ENCODE data around the gene PNLIP.

The PNLIP gene

DNA sequence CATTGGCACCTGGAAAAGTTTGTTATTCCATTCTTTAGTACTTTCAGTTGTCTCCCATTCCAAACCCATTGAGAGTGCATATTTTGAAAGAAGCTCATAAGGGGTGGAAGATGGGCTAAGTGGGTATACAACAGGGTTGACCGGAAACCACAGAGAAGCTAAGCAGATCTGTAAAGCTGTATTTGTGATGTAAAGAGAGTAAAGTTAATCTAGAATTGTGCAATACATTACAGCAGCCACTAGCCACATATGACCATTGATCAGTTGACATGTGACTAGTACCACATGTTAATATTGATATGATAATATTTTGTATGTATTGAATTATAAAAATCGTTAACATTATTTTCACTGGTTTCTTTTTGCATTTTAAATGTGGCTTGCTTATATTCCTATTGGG, 4.9 kb upstream of the PNLIP start:
- Histone ChIP-seq H3K27me3 (ENCODE audit: low read depth, low read length) (no peaks in the 10 kb centered on the region), H3K27ac (ENCODE audit: low read length) (no peak overlapping the region), H3K4me3 (ENCODE audit: low read depth in 1 of 2, low read length in 2 of 2) (no peak overlapping the region), H3K9me3 (ENCODE audit: control insufficient read depth in 1 of 2, low read length in 2 of 2) (peaks cover 3 to 5% of the 10 kb centered on the region in 2 donors), H3K36me3 (ENCODE audit: control insufficient read depth in 1 of 2, insufficient read depth in 2 of 2, low read length in 2 of 2) (no peaks in the 10 kb centered on the region), H3K4me1 (ENCODE audit: control insufficient read depth in 1 of 2, insufficient read depth in 2 of 2, low read length in 2 of 2) (peaks cover 0 to 5% of the 10 kb centered on the region in 2 donors)

GRCh38 chr10:116542007-116542677, 3.6 kb upstream of the PNLIP start:
- H3K4me3 ChIP-seq (ENCODE audit: low read depth in 1 of 2, low read length in 2 of 2) = no peak overlapping the region
- peaks cover 3 to 5% of the 10 kb centered on the region in 2 donors for H3K9me3 ChIP-seq (ENCODE audit: control insufficient read depth in 1 of 2, low read length in 2 of 2)
- no peaks in the 10 kb centered on the region for H3K36me3 ChIP-seq (ENCODE audit: control insufficient read depth in 1 of 2, insufficient read depth in 2 of 2, low read length in 2 of 2)
- H3K4me1 ChIP-seq (ENCODE audit: control insufficient read depth in 1 of 2, insufficient read depth in 2 of 2, low read length in 2 of 2) = peaks cover 0 to 5% of the 10 kb centered on the region in 2 donors
- no peak overlapping the region for H3K27ac ChIP-seq (ENCODE audit: low read length)
- H3K27me3 ChIP-seq (ENCODE audit: low read depth, low read length) = no peaks in the 10 kb centered on the region

- Histone ChIP-seq H3K27me3 (ENCODE audit: low read depth, low read length) (no peaks in the 10 kb centered on the region), H3K27ac (ENCODE audit: low read length) (no peak overlapping the region), H3K4me1 (ENCODE audit: control insufficient read depth in 1 of 2, insufficient read depth in 2 of 2, low read length in 2 of 2) (peaks cover 0 to 5% of the 10 kb centered on the region in 2 donors), H3K4me3 (ENCODE audit: low read depth in 1 of 2, low read length in 2 of 2) (no peak overlapping the region), H3K9me3 (ENCODE audit: control insufficient read depth in 1 of 2, low read length in 2 of 2) (no peaks in the 10 kb centered on the region), H3K36me3 (ENCODE audit: control insufficient read depth in 1 of 2, insufficient read depth in 2 of 2, low read length in 2 of 2) (no peaks in the 10 kb centered on the region)
Observed at GRCh38 chr10:116545122-116545521, 609 bp upstream of the PNLIP start.

DNA sequence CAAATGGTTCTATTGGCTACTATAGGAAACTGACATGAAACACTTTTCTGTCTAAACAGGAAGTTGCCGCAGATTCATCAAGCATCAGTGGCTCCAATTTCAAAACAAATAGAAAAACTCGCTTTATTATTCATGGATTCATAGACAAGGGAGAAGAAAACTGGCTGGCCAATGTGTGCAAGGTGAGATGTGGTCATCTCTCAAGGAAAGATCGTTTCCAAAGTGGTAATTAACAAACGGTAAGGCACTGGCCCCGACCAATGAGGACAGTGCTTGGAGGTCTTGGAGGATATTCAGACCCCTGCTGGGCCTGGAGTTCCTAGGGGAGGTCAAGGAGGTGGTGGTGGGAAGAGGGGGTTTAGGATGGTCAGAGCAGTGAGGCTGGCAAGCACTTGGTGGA, 2.6 kb downstream of the PNLIP start:
- no peaks in the 10 kb centered on the region for H3K36me3 ChIP-seq (ENCODE audit: control insufficient read depth in 1 of 2, insufficient read depth in 2 of 2, low read length in 2 of 2)
- no peaks in the 10 kb centered on the region for H3K27me3 ChIP-seq (ENCODE audit: low read depth, low read length)
- H3K9me3 ChIP-seq (ENCODE audit: control insufficient read depth in 1 of 2, low read length in 2 of 2) = no peaks in the 10 kb centered on the region
- H3K4me1 ChIP-seq (ENCODE audit: control insufficient read depth in 1 of 2, insufficient read depth in 2 of 2, low read length in 2 of 2) = peaks cover 0 to 5% of the 10 kb centered on the region in 2 donors
- H3K4me3 ChIP-seq (ENCODE audit: low read depth in 1 of 2, low read length in 2 of 2) = no peak overlapping the region
- H3K27ac ChIP-seq (ENCODE audit: low read length) = no peak overlapping the region

DNA sequence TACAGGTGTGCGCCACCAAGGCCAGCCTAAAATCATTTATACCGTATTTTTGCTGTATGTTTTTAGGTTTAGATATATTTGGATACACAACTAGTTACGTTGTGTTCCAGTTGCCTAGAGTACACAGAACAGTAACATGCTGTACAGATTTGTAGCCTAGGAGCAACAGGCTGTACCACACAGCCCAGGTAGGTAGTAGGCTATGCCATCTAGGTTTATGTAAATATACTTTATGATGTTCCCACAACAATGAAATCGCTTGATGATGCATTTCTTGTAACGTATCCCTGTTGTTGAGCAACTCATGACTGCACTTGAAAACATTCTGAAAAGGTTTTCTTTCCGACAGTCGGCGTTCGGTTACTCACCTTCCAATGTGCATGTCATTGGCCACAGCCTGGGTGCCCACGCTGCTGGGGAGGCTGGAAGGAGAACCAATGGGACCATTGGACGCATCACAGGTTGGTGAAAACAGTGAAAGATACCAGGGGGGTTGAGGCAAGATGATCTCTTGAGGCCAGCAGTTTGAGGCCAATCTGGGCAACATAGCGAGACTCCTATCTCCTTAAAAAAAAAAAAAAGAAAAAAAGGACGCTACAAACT, 7.7 kb downstream of the PNLIP start:
- no peak overlapping the region for H3K4me3 ChIP-seq (ENCODE audit: low read depth in 1 of 2, low read length in 2 of 2)
- no peaks in the 10 kb centered on the region for H3K27me3 ChIP-seq (ENCODE audit: low read depth, low read length)
- no peaks in the 10 kb centered on the region for H3K9me3 ChIP-seq (ENCODE audit: control insufficient read depth in 1 of 2, low read length in 2 of 2)
- no peaks in the 10 kb centered on the region for H3K4me1 ChIP-seq (ENCODE audit: control insufficient read depth in 1 of 2, insufficient read depth in 2 of 2, low read length in 2 of 2)
- H3K36me3 ChIP-seq (ENCODE audit: control insufficient read depth in 1 of 2, insufficient read depth in 2 of 2, low read length in 2 of 2) = no peaks in the 10 kb centered on the region
- no peak overlapping the region for H3K27ac ChIP-seq (ENCODE audit: low read length)

DNA sequence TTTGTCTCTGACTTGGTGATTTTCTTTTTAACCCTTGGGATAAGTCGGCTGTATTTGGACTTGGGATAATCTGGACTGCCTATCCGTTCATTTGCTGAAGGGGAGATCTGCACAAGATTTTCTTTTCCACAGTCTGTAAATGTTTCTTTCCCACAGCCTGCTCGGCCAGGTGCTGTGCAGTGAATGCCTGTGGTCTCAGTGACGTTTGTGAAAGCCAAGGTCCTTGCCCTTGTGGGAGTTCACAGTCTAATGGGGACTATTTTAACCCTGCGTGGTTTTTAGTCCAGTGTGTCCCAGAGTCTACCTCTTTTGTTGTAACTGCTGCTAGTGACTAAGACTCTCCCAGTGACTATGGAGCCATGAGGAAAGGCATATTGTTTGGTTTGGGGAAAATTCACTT, 8.9 kb downstream of the PNLIP start:
- Histone ChIP-seq H3K9me3 (ENCODE audit: control insufficient read depth in 1 of 2, low read length in 2 of 2) (no peaks in the 10 kb centered on the region), H3K4me1 (ENCODE audit: control insufficient read depth in 1 of 2, insufficient read depth in 2 of 2, low read length in 2 of 2) (no peaks in the 10 kb centered on the region), H3K4me3 (ENCODE audit: low read depth in 1 of 2, low read length in 2 of 2) (no peak overlapping the region), H3K27me3 (ENCODE audit: low read depth, low read length) (no peaks in the 10 kb centered on the region), H3K36me3 (ENCODE audit: control insufficient read depth in 1 of 2, insufficient read depth in 2 of 2, low read length in 2 of 2) (no peaks in the 10 kb centered on the region), H3K27ac (ENCODE audit: low read length) (no peak overlapping the region)

GRCh38 chr10:116555880-116556279, 10.1 kb downstream of the PNLIP start:
- H3K36me3 ChIP-seq (ENCODE audit: control insufficient read depth in 1 of 2, insufficient read depth in 2 of 2, low read length in 2 of 2) = no peaks in the 10 kb centered on the region
- H3K4me3 ChIP-seq (ENCODE audit: low read depth in 1 of 2, low read length in 2 of 2) = no peak overlapping the region
- H3K4me1 ChIP-seq (ENCODE audit: control insufficient read depth in 1 of 2, insufficient read depth in 2 of 2, low read length in 2 of 2) = no peaks in the 10 kb centered on the region
- no peak overlapping the region for H3K27ac ChIP-seq (ENCODE audit: low read length)
- no peaks in the 10 kb centered on the region for H3K27me3 ChIP-seq (ENCODE audit: low read depth, low read length)
- H3K9me3 ChIP-seq (ENCODE audit: control insufficient read depth in 1 of 2, low read length in 2 of 2) = no peaks in the 10 kb centered on the region

GRCh38 chr10:116557305-116557880, 11.7 kb downstream of the PNLIP start:
- H3K9me3 ChIP-seq (ENCODE audit: control insufficient read depth in 1 of 2, low read length in 2 of 2) = no peaks in the 10 kb centered on the region
- no peaks in the 10 kb centered on the region for H3K36me3 ChIP-seq (ENCODE audit: control insufficient read depth in 1 of 2, insufficient read depth in 2 of 2, low read length in 2 of 2)
- no peaks in the 10 kb centered on the region for H3K4me1 ChIP-seq (ENCODE audit: control insufficient read depth in 1 of 2, insufficient read depth in 2 of 2, low read length in 2 of 2)
- no peak overlapping the region for H3K4me3 ChIP-seq (ENCODE audit: low read depth in 1 of 2, low read length in 2 of 2)
- no peaks in the 10 kb centered on the region for H3K27me3 ChIP-seq (ENCODE audit: low read depth, low read length)
- H3K27ac ChIP-seq (ENCODE audit: low read length) = no peak overlapping the region

- no peaks in the 10 kb centered on the region for H3K4me1 ChIP-seq (ENCODE audit: control insufficient read depth in 1 of 2, insufficient read depth in 2 of 2, low read length in 2 of 2)
- no peaks in the 10 kb centered on the region for H3K9me3 ChIP-seq (ENCODE audit: control insufficient read depth in 1 of 2, low read length in 2 of 2)
- H3K36me3 ChIP-seq (ENCODE audit: control insufficient read depth in 1 of 2, insufficient read depth in 2 of 2, low read length in 2 of 2) = no peaks in the 10 kb centered on the region
- no peaks in the 10 kb centered on the region for H3K27me3 ChIP-seq (ENCODE audit: low read depth, low read length)
- H3K4me3 ChIP-seq (ENCODE audit: low read depth in 1 of 2, low read length in 2 of 2) = no peak overlapping the region
- H3K27ac ChIP-seq (ENCODE audit: low read length) = no peak overlapping the region
Observed at GRCh38 chr10:116565534-116565933, 19.8 kb downstream of the PNLIP start.

DNA sequence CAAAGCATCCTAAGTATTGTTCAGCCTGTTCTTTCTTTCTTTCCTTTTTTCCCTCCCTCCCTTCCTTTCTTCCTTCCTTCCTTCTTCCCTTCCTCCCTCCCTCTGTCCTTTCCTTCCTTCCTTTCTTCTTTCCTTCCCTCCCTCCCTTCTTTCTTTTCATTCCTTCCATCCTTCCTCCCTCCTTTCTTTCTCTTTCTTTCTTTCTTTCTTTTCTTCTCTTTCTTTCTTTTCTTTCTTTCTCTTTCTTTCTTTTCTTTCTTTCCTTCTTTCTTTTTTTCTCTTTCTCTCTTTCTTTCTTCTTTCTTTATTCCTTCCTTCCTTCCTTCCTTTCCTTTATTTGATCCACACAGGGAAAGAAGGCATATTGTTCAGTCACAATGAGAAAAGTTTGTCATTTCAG, 21.2 kb downstream of the PNLIP start:
- Histone ChIP-seq H3K27ac (ENCODE audit: low read length) (no peak overlapping the region), H3K27me3 (ENCODE audit: low read depth, low read length) (no peaks in the 10 kb centered on the region), H3K4me1 (ENCODE audit: control insufficient read depth in 1 of 2, insufficient read depth in 2 of 2, low read length in 2 of 2) (no peaks in the 10 kb centered on the region), H3K4me3 (ENCODE audit: low read depth in 1 of 2, low read length in 2 of 2) (no peak overlapping the region), H3K36me3 (ENCODE audit: control insufficient read depth in 1 of 2, insufficient read depth in 2 of 2, low read length in 2 of 2) (no peaks in the 10 kb centered on the region), H3K9me3 (ENCODE audit: control insufficient read depth in 1 of 2, low read length in 2 of 2) (no peaks in the 10 kb centered on the region)

- H3K36me3 ChIP-seq (ENCODE audit: control insufficient read depth in 1 of 2, insufficient read depth in 2 of 2, low read length in 2 of 2) = no peaks in the 10 kb centered on the region
- H3K4me3 ChIP-seq (ENCODE audit: low read depth in 1 of 2, low read length in 2 of 2) = no peak overlapping the region
- no peaks in the 10 kb centered on the region for H3K27me3 ChIP-seq (ENCODE audit: low read depth, low read length)
- H3K4me1 ChIP-seq (ENCODE audit: control insufficient read depth in 1 of 2, insufficient read depth in 2 of 2, low read length in 2 of 2) = no peaks in the 10 kb centered on the region
- no peaks in the 10 kb centered on the region for H3K9me3 ChIP-seq (ENCODE audit: control insufficient read depth in 1 of 2, low read length in 2 of 2)
- H3K27ac ChIP-seq (ENCODE audit: low read length) = no peak overlapping the region
Observed at GRCh38 chr10:116567335-116567734, 21.6 kb downstream of the PNLIP start.
